ENCODE data around the gene ADGRV1. TPM values are rescaled to one million over a fixed set of nuclear protein-coding genes. Genes with fewer than 3 reads are reported as not detected.
"Not testable (repeated sequence)": the region's sequence is repeated elsewhere in the genome, so short reads cannot be mapped to it uniquely, and the experiment has no call there.

Gene ADGRV1
- total RNA-seq, 2 experiments from 2014 or later, result 0.06 TPM; not detected in 1

DNA sequence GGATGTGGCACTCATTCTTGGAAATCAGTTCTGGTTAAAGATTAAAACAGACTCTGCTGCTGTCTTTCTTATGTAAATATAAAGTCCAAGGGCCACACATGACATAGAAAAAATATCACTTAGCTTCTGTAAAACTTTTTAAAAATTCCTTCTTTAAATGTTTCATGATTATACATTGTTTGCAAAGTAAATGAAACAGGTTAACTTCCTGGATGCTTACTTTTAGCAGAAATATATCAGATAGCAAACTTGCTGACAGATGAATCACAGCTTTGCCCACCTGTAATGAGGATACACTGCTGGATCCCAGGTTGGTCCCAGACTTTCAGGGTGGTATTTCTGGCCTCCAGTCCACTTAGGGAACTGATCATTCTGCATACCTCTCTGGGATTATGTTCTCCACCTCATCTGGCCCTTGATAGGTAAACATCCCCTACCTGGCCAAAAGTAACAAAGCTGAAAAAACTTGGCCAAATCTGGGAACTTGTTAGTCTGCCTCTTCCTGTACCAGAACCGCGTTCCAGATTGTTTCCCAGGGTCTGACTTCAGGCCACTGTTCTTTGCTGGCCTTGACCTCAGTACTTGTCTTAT lies 340.5 kb downstream of the ADGRV1 start:
- DNase-seq (no peak), ATAC-seq (ENCODE audit: low read depth) (no peak)
- Mint-ChIP-seq H3K27ac (no peak overlapping the region), H3K9me3 (no peaks in the 10 kb centered on the region), H3K27me3 (no peaks in the 10 kb centered on the region), H3K4me1 (no peaks in the 10 kb centered on the region), H3K36me3 (no peaks in the 10 kb centered on the region), H3K4me3 (no peak overlapping the region)
- POLR2A ChIA-PET, result no interaction called here

DNA sequence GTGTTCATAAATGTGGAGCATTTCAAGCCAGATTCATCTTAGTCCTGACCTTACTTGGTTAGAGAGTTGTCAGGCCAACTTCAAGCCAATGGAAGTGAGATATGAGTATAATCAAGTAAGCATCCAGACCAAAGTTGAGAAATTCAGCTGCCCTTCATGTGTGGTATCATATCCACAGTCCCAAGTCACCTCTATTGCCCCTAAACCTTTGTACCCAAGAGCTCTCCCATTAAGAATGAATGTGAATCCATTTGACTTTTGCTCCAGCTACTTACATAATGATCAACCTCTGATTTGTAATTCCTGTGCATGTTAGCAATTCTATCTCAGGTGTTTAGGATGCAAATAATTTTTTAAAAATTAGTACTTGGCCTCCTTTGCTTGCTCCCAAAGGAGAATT lies 342.7 kb downstream of the ADGRV1 start:
- Mint-ChIP-seq H3K9me3 (no peaks in the 10 kb centered on the region), H3K27me3 (peaks cover 2% of the 10 kb centered on the region)

DNA sequence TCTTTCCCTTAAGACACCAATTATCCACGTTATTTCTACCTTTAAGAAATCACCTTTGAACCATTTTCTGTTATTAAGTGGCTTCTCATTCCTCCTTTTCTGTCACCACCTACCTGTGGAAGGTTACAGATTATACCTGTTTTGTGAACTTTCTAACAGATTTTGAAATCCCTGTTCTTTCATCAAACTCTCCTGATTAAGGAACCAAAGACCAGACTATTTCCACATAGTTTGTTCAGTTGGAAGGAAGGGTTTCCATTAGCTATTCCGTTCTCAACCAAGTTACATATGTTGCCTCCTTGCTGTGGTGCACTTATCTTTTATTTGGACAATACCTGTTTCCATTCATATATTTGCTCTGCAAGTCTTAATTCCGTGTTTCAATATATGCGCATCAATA lies 343.6 kb downstream of the ADGRV1 start:
- Mint-ChIP-seq H3K9me3 (no peaks in the 10 kb centered on the region), H3K27ac (no peak overlapping the region), H3K36me3 (no peaks in the 10 kb centered on the region), H3K4me3 (no peak overlapping the region), H3K27me3 (peaks cover 2% of the 10 kb centered on the region), H3K4me1 (no peaks in the 10 kb centered on the region)
- POLR2A ChIA-PET, result no interaction called here
- no peak for ATAC-seq (ENCODE audit: low read depth)
- no peak for DNase-seq

More for the DNA sequence above, 342.7 kb downstream of the ADGRV1 start:
- POLR2A ChIA-PET, result no interaction called here
- H3K36me3 Mint-ChIP-seq, result no peaks in the 10 kb centered on the region
- no peaks in the 10 kb centered on the region for H3K4me1 Mint-ChIP-seq
- H3K27ac Mint-ChIP-seq, result no peak overlapping the region
- H3K4me3 Mint-ChIP-seq, result no peak overlapping the region
- ATAC-seq (ENCODE audit: low read depth) (no peak), DNase-seq (no peak)

DNA sequence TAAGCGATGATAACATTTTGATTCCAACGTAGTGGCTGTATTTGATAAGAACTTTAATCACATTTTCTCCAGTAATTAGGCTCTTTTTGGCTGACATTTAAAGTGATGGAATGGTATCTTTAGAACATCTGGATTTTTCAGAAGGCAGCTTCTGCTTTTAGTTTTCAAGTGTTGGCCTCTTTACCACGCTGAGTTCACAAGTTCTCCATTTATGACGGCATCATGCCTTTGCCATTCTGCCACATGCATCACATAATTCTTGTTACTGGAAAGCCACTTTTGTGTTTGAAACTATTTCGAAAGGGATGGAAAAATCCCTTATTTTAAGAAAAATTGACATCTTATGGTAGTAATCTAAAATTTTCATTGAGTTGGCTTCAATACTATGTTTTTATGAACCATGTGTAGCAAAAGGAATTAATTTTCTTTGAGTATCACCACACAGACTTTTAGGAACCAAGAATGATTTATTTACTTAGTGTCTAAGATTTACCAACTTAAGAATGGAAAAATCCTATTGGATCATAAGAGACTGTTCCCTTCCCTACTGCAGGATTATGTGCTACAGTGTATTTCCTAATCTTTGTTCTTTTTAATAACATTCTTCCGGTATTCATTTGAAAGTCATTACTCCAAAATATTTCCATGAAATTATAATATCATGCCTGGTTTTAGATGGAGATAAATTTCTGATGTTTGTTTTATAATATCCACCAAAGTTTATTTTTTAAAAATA lies 344.2 kb downstream of the ADGRV1 start:
- no peak for ATAC-seq (ENCODE audit: low read depth)
- peaks cover 2% of the 10 kb centered on the region for H3K27me3 Mint-ChIP-seq
- POLR2A ChIA-PET, result no interaction called here
- no peaks in the 10 kb centered on the region for H3K4me1 Mint-ChIP-seq
- DNase-seq, result no peak
- no peak overlapping the region for H3K27ac Mint-ChIP-seq
- H3K36me3 Mint-ChIP-seq, result no peaks in the 10 kb centered on the region
- H3K9me3 Mint-ChIP-seq, result no peaks in the 10 kb centered on the region
- H3K4me3 Mint-ChIP-seq, result no peak overlapping the region

DNA sequence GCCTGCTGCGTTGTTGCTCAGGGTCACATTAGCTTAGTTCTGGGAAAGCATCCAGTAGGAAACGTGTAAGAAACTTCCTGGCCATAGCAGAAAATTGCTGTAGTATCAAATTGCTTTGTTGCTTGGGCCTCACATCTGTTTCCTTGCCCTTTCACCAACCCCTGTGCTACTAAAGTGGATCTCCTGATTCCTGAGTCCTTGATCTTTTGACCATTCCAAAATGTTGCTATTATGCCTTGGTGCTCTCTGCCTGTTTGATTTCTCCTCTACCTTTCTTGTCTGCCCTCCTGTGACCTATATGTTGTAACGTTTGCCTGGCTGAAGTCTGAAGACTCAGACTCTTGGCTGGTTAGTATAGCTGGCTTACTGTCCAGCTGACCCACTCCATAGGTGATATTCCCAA lies 350.5 kb downstream of the ADGRV1 start:
- no peak overlapping the region for H3K4me3 Mint-ChIP-seq
- no peaks in the 10 kb centered on the region for H3K36me3 Mint-ChIP-seq
- ATAC-seq (ENCODE audit: low read depth), result no peak
- H3K27me3 Mint-ChIP-seq, result peaks cover 2% of the 10 kb centered on the region
- no peaks in the 10 kb centered on the region for H3K4me1 Mint-ChIP-seq
- POLR2A ChIA-PET, result no interaction called here
- H3K9me3 Mint-ChIP-seq, result no peaks in the 10 kb centered on the region
- no peak for DNase-seq
- no peak overlapping the region for H3K27ac Mint-ChIP-seq

- Mint-ChIP-seq H3K4me3 (no peak overlapping the region), H3K36me3 (no peaks in the 10 kb centered on the region), H3K27me3 (no peaks in the 10 kb centered on the region), H3K4me1 (no peaks in the 10 kb centered on the region), H3K27ac (no peak overlapping the region), H3K9me3 (no peaks in the 10 kb centered on the region)
- ATAC-seq (ENCODE audit: low read depth) (no peak), DNase-seq (no peak)
- POLR2A ChIA-PET, result no interaction called here
These were observed 351.3 kb downstream of the ADGRV1 start for GRCh38 chr5:90909940-90910339.

GRCh38 chr5:90911169-90911568 lies 352.6 kb downstream of the ADGRV1 start:
- no peak for ATAC-seq (ENCODE audit: low read depth)

DNA sequence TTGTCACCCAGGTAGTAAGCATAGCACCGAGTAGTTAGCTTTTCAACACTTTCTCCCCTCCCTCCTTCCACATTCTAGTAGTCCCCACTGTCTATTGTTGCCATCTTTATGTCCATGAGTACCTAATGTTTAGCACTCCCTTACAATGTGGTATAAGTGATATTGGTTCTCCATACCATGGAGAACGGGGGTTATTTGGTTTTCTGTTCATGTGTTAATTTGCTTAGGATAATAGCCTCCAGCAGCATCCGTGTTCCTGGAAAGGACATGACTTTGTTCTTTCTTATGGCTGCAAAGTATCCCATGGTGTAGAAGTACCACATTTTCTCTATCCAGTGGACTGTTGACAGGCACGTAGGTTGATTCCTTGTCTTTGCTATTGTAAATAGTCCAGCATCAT lies 353.9 kb downstream of the ADGRV1 start:
- POLR2A ChIA-PET, result no interaction called here
- ATAC-seq (ENCODE audit: low read depth), result no peak
- H3K9me3 Mint-ChIP-seq, result no peaks in the 10 kb centered on the region
- no peaks in the 10 kb centered on the region for H3K4me1 Mint-ChIP-seq
- DNase-seq, result no peak
- H3K27ac Mint-ChIP-seq, result no peak overlapping the region
- H3K4me3 Mint-ChIP-seq, result no peak overlapping the region
- H3K27me3 Mint-ChIP-seq, result peaks cover 4% of the 10 kb centered on the region
- H3K36me3 Mint-ChIP-seq, result no peaks in the 10 kb centered on the region

More at GRCh38 chr5:90911169-90911568, 352.6 kb downstream of the ADGRV1 start:
- Mint-ChIP-seq H3K9me3 (no peaks in the 10 kb centered on the region), H3K4me1 (no peaks in the 10 kb centered on the region), H3K4me3 (no peak overlapping the region), H3K27me3 (peaks cover 4% of the 10 kb centered on the region), H3K36me3 (no peaks in the 10 kb centered on the region), H3K27ac (no peak overlapping the region)
- POLR2A ChIA-PET, result no interaction called here
- DNase-seq, result no peak

DNA sequence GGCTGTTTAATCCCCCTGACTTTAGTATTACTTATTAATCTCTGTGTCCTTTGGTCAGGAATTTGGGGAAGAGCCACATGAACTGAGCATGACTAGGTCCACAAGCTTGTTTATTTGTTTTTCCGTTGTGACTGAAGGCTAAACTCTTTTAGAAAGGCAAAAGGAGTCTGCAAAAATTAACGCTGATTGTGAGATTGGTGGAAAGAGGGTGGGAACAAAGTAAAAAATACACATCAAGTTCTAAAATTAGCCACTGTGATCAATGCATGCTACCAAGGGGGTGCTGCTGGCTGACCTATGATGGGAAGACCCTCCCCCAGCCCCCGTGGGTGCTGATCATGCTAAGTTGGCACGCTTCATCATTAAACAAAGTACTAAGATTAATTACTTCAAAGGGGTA lies 356.8 kb downstream of the ADGRV1 start:
- Mint-ChIP-seq H3K27ac (no peak overlapping the region), H3K27me3 (peaks cover 4% of the 10 kb centered on the region), H3K4me3 (no peak overlapping the region), H3K4me1 (no peaks in the 10 kb centered on the region), H3K9me3 (no peaks in the 10 kb centered on the region), H3K36me3 (no peaks in the 10 kb centered on the region)
- ATAC-seq (ENCODE audit: low read depth) (no peak), DNase-seq (no peak)
- POLR2A ChIA-PET, result no interaction called here

- POLR2A ChIA-PET, result no interaction called here
- H3K27ac Mint-ChIP-seq, result no peak overlapping the region
- DNase-seq, result no peak
These were observed 358.6 kb downstream of the ADGRV1 start for GRCh38 chr5:90916947-90917800.

GRCh38 chr5:90917928-90918668 lies 359.5 kb downstream of the ADGRV1 start:
- ATAC-seq (ENCODE audit: low read depth) (no peak), DNase-seq (no peak)
- Mint-ChIP-seq H3K4me3 (no peak overlapping the region), H3K36me3 (no peaks in the 10 kb centered on the region), H3K27me3 (peaks cover 4% of the 10 kb centered on the region), H3K9me3 (no peaks in the 10 kb centered on the region), H3K27ac (no peak overlapping the region), H3K4me1 (no peaks in the 10 kb centered on the region)
- POLR2A ChIA-PET, result no interaction called here

More at GRCh38 chr5:90916947-90917800, 358.6 kb downstream of the ADGRV1 start:
- Mint-ChIP-seq H3K4me1 (no peaks in the 10 kb centered on the region), H3K27me3 (peaks cover 4% of the 10 kb centered on the region), H3K36me3 (no peaks in the 10 kb centered on the region), H3K9me3 (no peaks in the 10 kb centered on the region), H3K4me3 (no peak overlapping the region)
- no peak for ATAC-seq (ENCODE audit: low read depth)

DNA sequence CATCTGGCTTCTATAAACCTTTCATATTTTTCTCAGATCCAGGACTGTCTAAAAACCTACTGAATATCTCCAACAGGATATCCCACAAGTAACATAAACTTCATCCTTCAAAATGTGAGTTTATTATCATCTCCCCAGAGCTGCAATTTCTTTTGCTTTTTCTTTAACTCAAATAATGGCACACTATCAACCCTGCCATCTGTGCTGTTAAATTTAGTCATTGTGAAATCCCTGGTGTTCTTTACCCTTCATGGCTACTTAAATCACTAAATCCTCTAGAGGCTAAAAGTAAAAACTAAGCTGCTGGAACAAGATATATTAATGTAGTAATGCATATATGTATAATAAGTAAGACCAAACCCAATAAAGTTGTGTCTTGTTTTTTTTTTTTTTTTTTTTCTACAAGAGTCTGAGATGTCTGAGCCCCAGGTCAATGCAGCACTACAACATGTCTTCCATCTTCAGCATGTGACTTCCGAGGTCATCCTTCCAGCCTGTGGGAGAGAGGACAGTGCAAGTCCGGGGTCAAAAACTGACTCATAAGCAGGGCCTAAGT lies 362.9 kb downstream of the ADGRV1 start:
- ATAC-seq (ENCODE audit: low read depth), result no peak
- no peak for DNase-seq
- H3K4me3 Mint-ChIP-seq, result no peak overlapping the region
- POLR2A ChIA-PET, result no interaction called here
- no peaks in the 10 kb centered on the region for H3K4me1 Mint-ChIP-seq
- no peaks in the 10 kb centered on the region for H3K27me3 Mint-ChIP-seq
- H3K9me3 Mint-ChIP-seq, result no peaks in the 10 kb centered on the region
- H3K36me3 Mint-ChIP-seq, result no peaks in the 10 kb centered on the region
- H3K27ac Mint-ChIP-seq, result no peak overlapping the region

DNA sequence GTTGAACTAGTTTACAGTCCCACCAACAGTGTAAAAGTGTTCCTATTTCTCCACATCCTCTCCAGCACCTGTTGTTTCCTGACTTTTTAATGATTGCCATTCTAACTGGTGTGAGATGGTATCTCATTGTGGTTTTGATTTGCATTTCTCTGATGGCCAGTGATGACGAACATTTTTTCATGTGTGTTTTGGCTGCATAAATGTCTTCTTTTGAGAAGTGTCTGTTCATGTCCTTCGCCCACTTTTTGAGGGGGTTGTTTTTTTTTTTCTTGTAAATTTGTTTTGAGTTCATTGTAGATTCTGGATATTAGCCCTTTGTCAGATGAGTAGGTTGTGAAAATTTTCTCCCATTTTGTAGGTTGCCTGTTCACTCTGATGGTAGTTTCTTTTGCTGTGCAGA lies 365.6 kb downstream of the ADGRV1 start:
- DNase-seq; H3K4me3 Mint-ChIP-seq; ATAC-seq (ENCODE audit: low read depth); H3K36me3 Mint-ChIP-seq; H3K27me3 Mint-ChIP-seq; POLR2A ChIA-PET; H3K4me1 Mint-ChIP-seq; H3K9me3 Mint-ChIP-seq; H3K27ac Mint-ChIP-seq: not testable (repeated sequence)
